Left lobe of liver (tissue), 2 donors: ENCODE data around the gene CHCHD5. TPM values are rescaled to one million over a fixed set of nuclear protein-coding genes. Genes with fewer than 3 reads are reported as not detected.
"Not testable (repeated sequence)": the region's sequence is repeated elsewhere in the genome, so short reads cannot be mapped to it uniquely, and the experiment has no call there.

Experiments
- ATAC-seq: fragments of 200-7000 bp; cut with Tn5 transposase; one replicate; pipeline ENCODE4 v1.9.1; 2020; ENCODE audit warnings: mild to moderate bottlenecking, moderate library complexity
- DNase-seq: peaks from one replicate; pipeline ENCODE4 v3.0.0-alpha.2; 2020; ENCODE audit warnings: low spot score
- total RNA-seq: library from RNA; stranded (reverse); gene quantifications from one replicate; pipeline ENCODE4 v1.2.1, GENCODE V29; 2021
- donor health status: DM: no; HTN: no; CAD: no; lungs with moderate emphysema.
- donor health status: DM: no; HTN: yes; CAD: no.

Gene CHCHD5, protein sequence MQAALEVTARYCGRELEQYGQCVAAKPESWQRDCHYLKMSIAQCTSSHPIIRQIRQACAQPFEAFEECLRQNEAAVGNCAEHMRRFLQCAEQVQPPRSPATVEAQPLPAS
- 21.2 TPM for total RNA-seq

DNA sequence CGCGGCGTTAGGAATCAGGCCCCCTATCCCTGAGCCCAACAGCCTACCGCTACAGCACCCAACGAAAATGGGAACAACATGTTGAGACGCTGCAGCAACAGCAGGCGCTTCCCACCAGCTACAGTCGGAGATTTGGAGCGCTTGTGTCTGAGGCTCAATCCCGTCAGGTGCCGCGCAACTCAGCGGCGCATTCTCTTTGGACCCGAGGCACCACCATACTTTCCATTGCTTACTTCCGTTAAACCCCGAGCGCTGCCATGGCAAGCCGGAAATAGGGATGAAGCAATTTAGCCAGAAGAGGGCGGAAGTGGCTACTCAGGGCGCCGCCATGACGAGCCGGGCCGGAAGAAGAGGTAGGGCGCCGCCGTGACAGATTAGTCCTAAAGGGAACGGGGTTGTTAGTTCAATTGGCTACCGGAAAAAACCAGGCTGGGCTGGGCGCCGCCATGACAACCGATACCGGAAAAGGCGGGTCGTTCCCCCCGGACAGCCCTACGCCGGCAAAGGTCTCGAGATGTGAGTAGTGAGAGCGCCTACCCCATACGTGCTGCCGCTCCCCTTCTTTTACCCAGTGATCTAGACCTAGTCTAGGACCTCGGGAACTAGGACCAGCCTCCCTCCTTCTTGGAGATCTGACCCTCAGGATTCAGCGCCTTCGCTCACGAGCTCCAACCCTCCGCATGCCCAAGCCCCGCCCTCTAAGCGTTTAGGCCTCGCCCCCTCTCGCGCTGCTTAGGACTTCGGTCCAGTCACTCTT lies at the start of gene CHCHD5:
Gene CHCHD5 (plus strand): TSS at position 476 of the 757 bp plus-strand sequence. CDS start 39 bp downstream, at position 515.
- peak; percentile 96 for DNase-seq
- ATAC-seq = peak; percentile 87

GRCh38 chr2:112534826-112535225 lies 49.6 kb upstream of the CHCHD5 start:
- no peak for ATAC-seq
- no peak for DNase-seq

DNA sequence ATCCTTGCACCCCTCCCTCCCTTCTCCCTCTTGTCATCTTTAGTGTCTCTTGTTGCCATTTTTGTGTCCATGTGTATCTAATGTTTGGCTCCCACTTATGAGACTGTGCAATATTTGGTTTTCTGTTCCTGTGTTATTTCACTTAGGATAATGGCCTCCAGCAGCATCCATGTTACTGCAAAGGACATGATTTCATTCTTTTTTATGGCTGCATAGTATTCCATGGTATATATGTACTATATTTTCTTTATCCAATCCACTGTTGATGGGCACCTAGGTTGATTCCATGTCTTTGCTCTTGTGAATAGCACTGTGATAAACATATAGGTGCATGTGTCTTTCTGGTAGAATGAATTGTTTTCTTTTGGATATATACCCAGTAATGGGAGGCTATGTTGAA lies 47.7 kb upstream of the CHCHD5 start:
- ATAC-seq, DNase-seq: not testable (repeated sequence)

DNA sequence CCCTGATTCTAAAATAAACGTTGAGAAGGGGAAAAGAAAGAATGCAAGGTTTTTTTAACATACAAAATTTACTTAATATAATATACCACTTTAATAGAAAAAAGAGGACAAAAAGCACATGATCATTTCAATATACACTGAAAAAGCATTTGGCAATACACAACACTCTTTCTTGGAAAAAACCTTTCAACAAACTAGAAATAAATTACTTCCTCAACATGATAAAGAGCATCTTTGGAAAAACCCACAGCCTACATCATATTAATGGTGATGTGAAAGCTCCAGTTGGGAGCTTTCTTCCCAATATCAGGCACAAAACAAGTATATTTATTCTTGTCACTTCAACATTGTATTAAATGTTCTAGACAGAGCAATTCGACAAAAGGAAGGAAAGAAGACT lies 45.1 kb upstream of the CHCHD5 start:
- ATAC-seq = no peak

GRCh38 chr2:112540906-112541305 lies 43.5 kb upstream of the CHCHD5 start:
- no peak for ATAC-seq
- no peak for DNase-seq

More for the DNA sequence above, 45.1 kb upstream of the CHCHD5 start:
- DNase-seq = no peak

GRCh38 chr2:112541315-112542122 lies 42.9 kb upstream of the CHCHD5 start:
- ATAC-seq = peak; percentile 62
- no peak for DNase-seq

DNA sequence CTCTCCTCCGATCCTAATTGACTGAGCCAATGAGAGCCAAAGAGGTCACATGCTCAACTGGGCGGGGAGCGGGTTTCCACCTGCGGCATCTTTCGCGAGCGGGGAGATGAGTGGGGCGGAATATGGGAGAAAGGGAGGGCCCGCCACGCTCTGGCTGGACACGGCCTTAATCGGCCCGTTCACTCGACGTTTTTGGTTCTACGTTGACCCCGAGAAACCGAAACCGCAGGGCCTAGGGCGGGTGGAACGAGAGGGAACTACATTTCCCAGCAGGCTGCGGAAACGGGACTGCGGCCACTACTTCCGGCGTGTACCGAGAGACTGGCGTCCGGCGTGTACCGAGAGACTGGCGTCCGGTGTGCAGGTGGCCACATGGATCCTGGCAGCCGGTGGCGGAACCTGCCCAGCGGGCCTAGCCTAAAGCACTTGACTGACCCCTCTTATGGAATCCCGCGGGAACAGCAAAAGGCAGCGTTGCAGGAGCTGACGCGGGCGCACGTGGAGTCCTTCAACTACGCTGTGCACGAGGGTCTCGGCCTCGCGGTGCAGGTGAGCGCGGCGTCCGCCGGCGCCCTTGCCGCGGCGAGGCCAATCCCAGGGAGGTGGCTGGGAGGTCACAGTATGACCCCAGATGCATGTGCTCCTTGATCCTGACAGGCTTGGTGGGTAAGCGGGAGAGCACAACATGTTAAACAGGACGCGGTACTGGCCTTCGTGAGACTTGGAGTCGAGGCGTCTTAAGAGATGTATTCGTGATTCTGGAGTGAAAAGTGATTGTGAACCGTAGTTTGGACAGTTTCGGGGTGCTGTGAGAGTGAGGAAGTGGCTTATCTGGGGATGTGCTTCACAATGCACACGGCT lies 42.1 kb upstream of the CHCHD5 start, which contains the start of gene POLR1B:
Gene POLR1B (plus strand): TSS at position 343 of the 861 bp plus-strand sequence. CDS start 30 bp downstream, at position 373.
- peak; percentile 94 for ATAC-seq

GRCh38 chr2:112542984-112543661 lies 41.3 kb upstream of the CHCHD5 start:
- ATAC-seq (no peak), DNase-seq (no peak)

More for the DNA sequence above, 42.1 kb upstream of the CHCHD5 start, which contains the start of gene POLR1B:
- peak; percentile 91 for DNase-seq

- ATAC-seq (peak; percentile 83), DNase-seq (peak; percentile 70)
Observed at GRCh38 chr2:112547333-112547732, 37.1 kb upstream of the CHCHD5 start.

GRCh38 chr2:112548980-112549379 lies 35.4 kb upstream of the CHCHD5 start:
- DNase-seq (no peak), ATAC-seq (no peak)

DNA sequence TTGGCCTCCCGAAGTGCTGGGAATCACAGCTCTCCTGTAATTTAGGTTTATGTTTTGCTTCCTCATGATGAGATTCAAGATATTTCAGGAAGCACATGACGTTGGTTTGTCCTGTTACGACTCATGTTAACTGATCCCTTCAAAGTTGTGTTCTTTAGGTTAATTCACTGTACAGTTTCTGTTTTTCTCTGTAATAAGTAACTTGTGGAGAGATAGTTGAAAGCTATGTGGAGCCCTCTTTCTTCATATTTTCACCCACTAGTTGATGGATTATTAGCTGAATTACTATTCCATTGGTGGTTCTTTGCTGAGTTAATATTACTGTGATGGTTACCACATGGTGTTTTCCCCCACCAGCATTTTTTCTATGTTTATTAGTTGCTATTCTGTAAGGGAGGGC lies 18.3 kb upstream of the CHCHD5 start:
- ATAC-seq = no peak
- DNase-seq = no peak

GRCh38 chr2:112566508-112566907 lies 17.9 kb upstream of the CHCHD5 start:
- ATAC-seq, DNase-seq: not testable (repeated sequence)

DNA sequence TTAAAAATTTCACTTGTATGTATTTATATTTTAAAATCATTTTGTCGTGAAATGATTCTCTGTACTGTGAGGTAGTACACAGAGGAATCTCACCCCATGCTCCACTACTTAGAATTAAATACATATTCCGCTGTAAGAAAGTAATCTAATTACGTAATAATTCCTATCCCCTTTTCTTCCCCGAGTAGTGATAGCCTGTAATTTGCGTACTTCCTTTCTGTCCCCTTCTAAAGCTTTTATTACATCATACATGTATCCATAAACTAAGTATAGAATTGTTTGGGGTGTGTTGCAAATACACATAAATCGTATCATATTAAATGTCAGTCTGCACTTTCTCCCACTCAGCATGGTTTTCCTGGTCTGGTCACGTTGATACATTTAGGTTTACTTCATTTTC lies 12.4 kb upstream of the CHCHD5 start:
- ATAC-seq = no peak
- no peak for DNase-seq

- no peak for ATAC-seq
- no peak for DNase-seq
Observed at GRCh38 chr2:112577756-112578155, 6.7 kb upstream of the CHCHD5 start.

GRCh38 chr2:112579241-112579640 lies 5.2 kb upstream of the CHCHD5 start:
- ATAC-seq = no peak
- no peak for DNase-seq

DNA sequence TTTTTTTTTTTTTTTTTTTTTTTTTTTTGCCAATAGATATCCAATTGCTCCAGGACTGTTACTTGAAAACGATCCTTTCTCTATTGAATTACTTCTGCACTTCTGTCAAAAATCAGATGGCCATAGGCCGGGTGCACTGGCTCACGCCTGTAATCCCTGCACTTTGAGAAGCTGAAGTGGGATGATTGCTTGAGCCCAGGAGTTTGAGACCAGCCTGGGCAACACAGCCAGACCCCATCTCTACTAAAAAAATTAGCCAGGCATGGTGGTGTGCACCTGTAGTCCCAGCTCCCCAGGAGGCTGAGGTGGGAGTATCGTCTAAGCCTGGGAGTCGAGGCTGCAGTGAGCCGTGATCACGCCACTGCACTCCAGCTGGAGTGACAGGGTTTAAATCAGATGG lies 4.3 kb upstream of the CHCHD5 start:
- ATAC-seq (no peak), DNase-seq (peak; percentile 27)

DNA sequence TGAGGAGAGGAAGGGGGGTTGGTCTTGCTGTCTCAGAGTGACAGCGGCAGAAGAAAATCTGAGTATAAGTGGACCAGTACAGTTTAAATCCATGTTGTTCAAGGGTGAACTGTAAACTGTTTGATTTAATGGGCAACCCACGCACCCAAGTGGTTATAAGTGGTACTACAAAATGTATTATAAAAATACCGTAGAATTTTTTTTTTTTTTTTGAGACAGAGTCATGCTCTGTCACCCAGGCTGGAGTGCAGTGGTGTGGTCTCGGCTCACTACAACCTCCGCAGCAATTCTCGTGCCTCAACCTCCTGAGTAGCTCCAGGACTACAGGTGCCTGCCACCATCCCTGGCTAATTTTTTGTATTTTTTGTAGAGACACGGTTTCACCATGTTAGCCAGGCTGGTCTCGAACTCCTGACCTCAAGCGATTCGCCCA lies 2.1 kb upstream of the CHCHD5 start:
- DNase-seq = peak; percentile 43
- ATAC-seq = peak; percentile 25

- DNase-seq = peak; percentile 24
- peak; percentile 6 for ATAC-seq
Observed at GRCh38 chr2:112583497-112584133, 794 bp upstream of the CHCHD5 start.

GRCh38 chr2:112584891-112585250 lies 462 bp downstream of the CHCHD5 start:
- ATAC-seq (no peak), DNase-seq (no peak)
